ENCODE results near the gene ACY1.

Gene ACY1

GRCh38 chr3:52006017-52006819 is 22.9 kb downstream of the ACY1 start:
- peak overlapping the region; percentile 64 for H3K27ac ChIP-seq (ENCODE audit: low read length)
- peak overlapping the region; percentile 60; the same call in 1 of the 2 replicates for H3K9ac ChIP-seq (ENCODE audit: low read depth, low read length)
- peaks cover 18% of the 10 kb centered on the region for H3K4me1 ChIP-seq (ENCODE audit: insufficient read depth, low read length)
- H3K9me3 ChIP-seq (ENCODE audit: insufficient read depth, low read depth, low read length): no peaks in the 10 kb centered on the region
- no peaks in the 10 kb centered on the region for H3K36me3 ChIP-seq (ENCODE audit: insufficient read depth, low read depth, low read length)
- H3K4me3 ChIP-seq (ENCODE audit: low read length): peak overlapping the region; percentile 59; the same call in 1 of the 2 replicates
- no peaks in the 10 kb centered on the region for H3K27me3 ChIP-seq (ENCODE audit: insufficient read depth, low read length)

GRCh38 chr3:52006820-52007133 is 23.4 kb downstream of the ACY1 start:
- no peak overlapping the region for H3K9ac ChIP-seq (ENCODE audit: low read depth, low read length)
- H3K9me3 ChIP-seq (ENCODE audit: insufficient read depth, low read depth, low read length): no peaks in the 10 kb centered on the region
- H3K4me1 ChIP-seq (ENCODE audit: insufficient read depth, low read length): peaks cover 16% of the 10 kb centered on the region
- no peaks in the 10 kb centered on the region for H3K36me3 ChIP-seq (ENCODE audit: insufficient read depth, low read depth, low read length)
- H3K4me3 ChIP-seq (ENCODE audit: low read length): no peak overlapping the region
- H3K27me3 ChIP-seq (ENCODE audit: insufficient read depth, low read length): no peaks in the 10 kb centered on the region
- no peak overlapping the region for H3K27ac ChIP-seq (ENCODE audit: low read length)

DNA sequence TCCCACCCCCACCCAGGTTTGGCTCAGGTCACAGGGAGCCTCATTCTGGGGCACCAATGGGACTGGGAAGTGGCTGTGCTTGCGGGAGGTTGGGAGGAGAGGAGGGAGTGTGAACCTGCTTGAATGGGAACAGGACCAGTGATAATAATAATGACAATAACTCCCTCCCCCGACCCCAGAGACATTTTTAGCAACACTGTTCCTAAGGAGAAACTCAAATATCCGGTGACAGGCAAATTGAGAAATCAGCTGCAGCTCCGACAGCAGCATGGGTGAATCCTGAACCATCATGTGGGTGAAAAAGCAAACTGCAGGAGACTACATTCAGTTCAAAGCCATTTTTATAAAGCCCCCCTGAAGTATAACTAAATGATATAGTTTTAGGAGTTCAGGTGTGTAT is 24.0 kb downstream of the ACY1 start:
- Histone ChIP-seq H3K4me3 (ENCODE audit: low read length) (no peak overlapping the region), H3K9ac (ENCODE audit: low read depth, low read length) (no peak overlapping the region), H3K36me3 (ENCODE audit: insufficient read depth, low read depth, low read length) (no peaks in the 10 kb centered on the region), H3K27me3 (ENCODE audit: insufficient read depth, low read length) (no peaks in the 10 kb centered on the region), H3K27ac (ENCODE audit: low read length) (no peak overlapping the region), H3K9me3 (ENCODE audit: insufficient read depth, low read depth, low read length) (no peaks in the 10 kb centered on the region), H3K4me1 (ENCODE audit: insufficient read depth, low read length) (peaks cover 16% of the 10 kb centered on the region)

GRCh38 chr3:52010431-52010830 is 27.1 kb downstream of the ACY1 start:
- no peaks in the 10 kb centered on the region for H3K9me3 ChIP-seq (ENCODE audit: insufficient read depth, low read depth, low read length)
- H3K36me3 ChIP-seq (ENCODE audit: insufficient read depth, low read depth, low read length): no peaks in the 10 kb centered on the region
- H3K4me3 ChIP-seq (ENCODE audit: low read length): no peak overlapping the region
- peaks cover 10% of the 10 kb centered on the region for H3K4me1 ChIP-seq (ENCODE audit: insufficient read depth, low read length)
- no peak overlapping the region for H3K27ac ChIP-seq (ENCODE audit: low read length)
- no peak overlapping the region for H3K9ac ChIP-seq (ENCODE audit: low read depth, low read length)
- H3K27me3 ChIP-seq (ENCODE audit: insufficient read depth, low read length): no peaks in the 10 kb centered on the region

DNA sequence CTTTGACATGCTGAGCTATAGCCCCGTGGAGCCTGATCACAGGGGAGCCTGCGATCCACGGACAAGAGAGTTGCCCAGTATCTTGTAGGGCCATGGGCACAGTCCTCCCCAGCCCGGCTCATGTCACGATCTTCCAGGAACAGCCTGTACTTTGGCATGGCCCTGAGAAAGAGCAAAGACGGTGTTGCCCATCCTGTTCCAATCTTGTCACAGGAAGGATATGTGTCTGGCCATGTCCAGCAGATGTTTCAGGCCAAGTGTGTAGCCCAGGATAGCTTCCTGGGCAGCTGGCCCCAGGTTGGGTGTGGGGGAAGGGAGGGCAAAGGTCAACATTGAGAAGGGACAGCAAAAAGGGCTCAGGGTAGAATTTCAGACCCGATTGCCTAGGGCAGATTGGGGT is 29.4 kb downstream of the ACY1 start:
- no peak overlapping the region for H3K4me3 ChIP-seq (ENCODE audit: low read length)
- no peaks in the 10 kb centered on the region for H3K9me3 ChIP-seq (ENCODE audit: insufficient read depth, low read depth, low read length)
- H3K36me3 ChIP-seq (ENCODE audit: insufficient read depth, low read depth, low read length): no peaks in the 10 kb centered on the region
- H3K4me1 ChIP-seq (ENCODE audit: insufficient read depth, low read length): no peaks in the 10 kb centered on the region
- no peaks in the 10 kb centered on the region for H3K27me3 ChIP-seq (ENCODE audit: insufficient read depth, low read length)
- H3K9ac ChIP-seq (ENCODE audit: low read depth, low read length): no peak overlapping the region
- H3K27ac ChIP-seq (ENCODE audit: low read length): no peak overlapping the region

DNA sequence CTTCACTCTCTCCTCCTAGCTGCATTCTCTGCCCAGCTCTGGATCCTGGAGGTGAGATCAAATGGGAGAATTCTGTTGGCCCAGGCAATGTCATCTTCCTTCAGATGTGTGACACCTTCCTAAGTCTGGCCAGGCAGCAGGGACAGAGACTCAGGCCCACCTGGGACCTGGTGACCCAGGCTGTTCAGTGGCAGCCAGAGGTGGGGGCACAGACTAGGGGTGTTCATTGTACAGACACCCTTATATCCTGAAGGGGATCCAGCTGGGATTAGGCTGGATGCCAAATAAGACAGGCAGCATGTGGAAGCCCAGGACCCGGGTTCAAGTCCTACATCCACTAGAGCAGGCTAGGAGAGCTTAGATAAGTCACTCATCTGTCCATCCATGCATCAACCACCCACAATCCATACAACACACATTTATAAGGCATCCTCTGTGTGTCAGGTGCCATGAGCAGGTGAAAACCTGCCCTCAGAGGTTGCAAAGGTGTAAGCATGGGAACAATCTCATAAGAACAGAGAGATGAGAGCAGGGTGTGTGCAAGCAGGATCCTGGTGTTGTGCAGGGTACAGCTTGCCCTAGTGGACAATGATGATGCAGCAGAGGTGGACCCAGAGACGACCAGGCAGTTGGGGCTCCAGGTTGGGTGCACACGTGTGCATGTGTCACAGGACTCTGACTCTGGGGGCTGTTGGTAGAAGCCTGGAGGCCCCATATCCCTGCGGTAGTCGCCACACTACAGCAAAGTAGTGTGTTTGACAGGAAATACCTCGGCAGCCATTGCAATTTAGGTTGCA is 30.7 kb downstream of the ACY1 start:
- Histone ChIP-seq H3K9me3 (ENCODE audit: insufficient read depth, low read depth, low read length) (no peaks in the 10 kb centered on the region), H3K27ac (ENCODE audit: low read length) (no peak overlapping the region), H3K36me3 (ENCODE audit: insufficient read depth, low read depth, low read length) (no peaks in the 10 kb centered on the region), H3K4me3 (ENCODE audit: low read length) (no peak overlapping the region), H3K9ac (ENCODE audit: low read depth, low read length) (no peak overlapping the region), H3K4me1 (ENCODE audit: insufficient read depth, low read length) (no peaks in the 10 kb centered on the region), H3K27me3 (ENCODE audit: insufficient read depth, low read length) (no peaks in the 10 kb centered on the region)

DNA sequence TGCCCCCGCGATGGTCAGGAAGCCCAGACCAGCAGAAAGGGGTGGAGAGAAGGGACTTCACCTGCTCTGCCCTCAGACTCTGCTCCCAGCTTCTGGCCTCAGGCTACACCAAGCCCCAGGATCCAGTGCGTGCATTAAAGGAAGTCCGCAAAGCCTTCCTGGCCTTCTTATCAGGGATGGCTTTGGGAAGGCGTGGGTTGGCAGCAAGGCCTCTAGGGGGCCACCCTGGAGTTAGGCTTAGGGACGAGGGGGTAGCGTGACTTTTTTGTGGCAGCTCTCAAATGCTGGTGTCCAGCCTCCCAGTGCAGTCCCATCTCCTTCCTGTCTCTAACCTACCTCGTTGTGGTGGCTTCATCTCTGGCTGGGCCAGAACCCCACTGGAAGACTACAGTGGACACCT is 31.3 kb downstream of the ACY1 start:
- Histone ChIP-seq H3K9ac (ENCODE audit: low read depth, low read length) (no peak overlapping the region), H3K9me3 (ENCODE audit: insufficient read depth, low read depth, low read length) (no peaks in the 10 kb centered on the region), H3K36me3 (ENCODE audit: insufficient read depth, low read depth, low read length) (no peaks in the 10 kb centered on the region), H3K4me3 (ENCODE audit: low read length) (no peak overlapping the region), H3K27me3 (ENCODE audit: insufficient read depth, low read length) (no peaks in the 10 kb centered on the region), H3K27ac (ENCODE audit: low read length) (no peak overlapping the region), H3K4me1 (ENCODE audit: insufficient read depth, low read length) (no peaks in the 10 kb centered on the region)

- Histone ChIP-seq H3K27ac (ENCODE audit: low read length) (no peak overlapping the region), H3K9ac (ENCODE audit: low read depth, low read length) (no peak overlapping the region)
Observed at GRCh38 chr3:52015438-52016228, 32.3 kb downstream of the ACY1 start.

GRCh38 chr3:52017586-52017985 is 34.3 kb downstream of the ACY1 start:
- no peaks in the 10 kb centered on the region for H3K4me1 ChIP-seq (ENCODE audit: insufficient read depth, low read length)
- no peak overlapping the region for H3K4me3 ChIP-seq (ENCODE audit: low read length)
- H3K9ac ChIP-seq (ENCODE audit: low read depth, low read length): no peak overlapping the region
- H3K27ac ChIP-seq (ENCODE audit: low read length): no peak overlapping the region
- H3K9me3 ChIP-seq (ENCODE audit: insufficient read depth, low read depth, low read length): no peaks in the 10 kb centered on the region
- H3K27me3 ChIP-seq (ENCODE audit: insufficient read depth, low read length): no peaks in the 10 kb centered on the region
- H3K36me3 ChIP-seq (ENCODE audit: insufficient read depth, low read depth, low read length): no peaks in the 10 kb centered on the region

More at GRCh38 chr3:52015438-52016228, 32.3 kb downstream of the ACY1 start:
- H3K9me3 ChIP-seq (ENCODE audit: insufficient read depth, low read depth, low read length): no peaks in the 10 kb centered on the region
- no peak overlapping the region for H3K4me3 ChIP-seq (ENCODE audit: low read length)
- H3K36me3 ChIP-seq (ENCODE audit: insufficient read depth, low read depth, low read length): no peaks in the 10 kb centered on the region
- H3K27me3 ChIP-seq (ENCODE audit: insufficient read depth, low read length): no peaks in the 10 kb centered on the region
- H3K4me1 ChIP-seq (ENCODE audit: insufficient read depth, low read length): no peaks in the 10 kb centered on the region

DNA sequence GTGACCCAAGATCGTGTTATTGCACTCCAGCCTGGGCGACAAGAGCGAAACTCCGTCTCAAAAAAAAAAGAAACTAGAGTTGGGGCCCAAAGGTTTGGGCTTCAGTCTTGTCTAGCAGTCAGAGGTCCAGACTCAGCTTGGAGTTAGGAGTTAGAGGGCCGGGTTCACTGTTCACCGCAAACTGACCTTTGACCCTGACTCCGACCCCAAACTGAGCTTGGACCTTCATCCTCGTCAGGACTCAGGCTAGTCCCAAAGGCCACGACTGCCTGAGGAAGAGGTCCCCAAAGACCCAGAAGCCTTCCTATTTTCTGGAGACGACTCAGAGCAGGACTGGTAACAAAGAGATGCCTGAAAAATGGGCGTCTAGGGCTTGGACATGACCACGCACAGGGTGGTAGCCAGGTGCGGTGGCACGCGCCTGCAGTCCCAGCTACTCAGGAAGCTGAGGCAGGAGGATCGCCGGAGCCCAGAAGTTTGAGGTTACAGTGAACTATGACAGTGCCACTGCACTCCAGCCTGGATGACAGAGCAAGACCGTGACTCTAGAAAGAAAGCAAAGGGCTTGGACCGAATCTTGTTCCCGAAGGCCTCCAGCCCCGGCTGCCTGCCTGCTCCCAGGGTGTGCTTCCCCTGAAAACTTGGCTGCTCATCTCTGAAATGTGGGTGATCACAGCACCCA is 35.1 kb downstream of the ACY1 start:
- H3K27ac ChIP-seq (ENCODE audit: low read length): no peak overlapping the region
- no peak overlapping the region for H3K9ac ChIP-seq (ENCODE audit: low read depth, low read length)

DNA sequence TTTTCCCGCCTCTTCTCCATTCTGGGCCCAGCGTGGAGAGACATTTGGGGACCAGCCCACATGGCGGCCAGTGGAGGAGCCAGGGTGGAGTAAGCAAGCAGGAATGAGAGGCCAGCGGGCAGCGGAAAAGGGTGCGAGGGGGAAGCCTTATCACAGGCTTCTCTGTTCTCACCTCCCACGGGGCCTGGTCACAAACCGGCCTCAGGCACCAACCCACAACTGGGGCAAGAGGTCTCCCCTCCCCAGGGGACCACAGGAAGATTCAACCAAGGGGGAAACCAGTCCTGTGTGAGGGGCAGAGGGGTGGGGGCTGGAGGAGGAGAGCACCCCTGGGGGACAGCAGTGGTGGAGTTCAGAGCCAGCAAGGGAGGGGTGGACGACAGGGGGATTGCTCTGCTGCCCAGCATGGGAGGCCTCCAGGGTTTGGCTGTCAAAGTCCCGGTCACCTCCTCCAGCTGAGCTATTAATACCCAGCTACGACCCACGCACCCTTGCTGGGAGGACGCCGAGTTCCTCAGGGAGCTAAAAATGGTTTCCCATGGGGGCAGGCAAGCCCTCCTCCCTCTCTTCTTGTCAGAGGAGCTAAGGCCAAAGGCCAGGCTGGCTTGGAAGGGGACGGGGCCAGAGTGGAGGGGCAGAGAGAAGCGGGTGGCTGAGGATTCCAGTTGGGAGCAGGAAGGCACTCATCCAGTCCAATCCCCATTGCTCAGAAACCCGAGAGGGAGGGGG is 36.2 kb downstream of the ACY1 start:
- H3K27ac ChIP-seq (ENCODE audit: low read length): no peak overlapping the region
- H3K9me3 ChIP-seq (ENCODE audit: insufficient read depth, low read depth, low read length): no peaks in the 10 kb centered on the region
- no peaks in the 10 kb centered on the region for H3K4me1 ChIP-seq (ENCODE audit: insufficient read depth, low read length)
- H3K27me3 ChIP-seq (ENCODE audit: insufficient read depth, low read length): no peaks in the 10 kb centered on the region
- H3K36me3 ChIP-seq (ENCODE audit: insufficient read depth, low read depth, low read length): no peaks in the 10 kb centered on the region
- no peak overlapping the region for H3K4me3 ChIP-seq (ENCODE audit: low read length)
- no peak overlapping the region for H3K9ac ChIP-seq (ENCODE audit: low read depth, low read length)

More for the DNA sequence above, 35.1 kb downstream of the ACY1 start:
- Histone ChIP-seq H3K4me1 (ENCODE audit: insufficient read depth, low read length) (no peaks in the 10 kb centered on the region), H3K4me3 (ENCODE audit: low read length) (no peak overlapping the region), H3K36me3 (ENCODE audit: insufficient read depth, low read depth, low read length) (no peaks in the 10 kb centered on the region), H3K27me3 (ENCODE audit: insufficient read depth, low read length) (no peaks in the 10 kb centered on the region), H3K9me3 (ENCODE audit: insufficient read depth, low read depth, low read length) (no peaks in the 10 kb centered on the region)
